Activated T-helper 2 cell treated with anti-CD3 and anti-CD28 coated beads, Interferon-gamma antibody, Interleukin-2, Interleukin-4, amounts not matched to agents 10 μg/mL and 5 μg/mL and 100 μg/mL, durations not matched to agents 14 hours and 24 hours and 36 hours (primary cell): ENCODE data around the gene COG5. TPM values are rescaled to one million over a fixed set of nuclear protein-coding genes. Genes with fewer than 3 reads are reported as not detected.

ENCODE experiments used
- DNase-seq: peaks from one replicate; pipeline ENCODE4 v3.0.0; 2021; ENCODE audit warnings: low spot score
- H3K27ac Mint-ChIP-seq: one replicate; pipeline ENCODE4 v1.8.0; 2021; ENCODE audit warnings: mixed read lengths
- H3K27me3 Mint-ChIP-seq: one replicate; pipeline ENCODE4 v1.8.0; 2021; ENCODE audit warnings: low read depth, mixed read lengths
- H3K36me3 Mint-ChIP-seq: one replicate; pipeline ENCODE4 v1.8.0; 2021; ENCODE audit warnings: low read depth, mixed read lengths
- H3K4me1 Mint-ChIP-seq: one replicate; pipeline ENCODE4 v1.8.0; 2021; ENCODE audit warnings: low read depth, mixed read lengths
- H3K4me3 Mint-ChIP-seq: one replicate; pipeline ENCODE4 v1.8.0; 2021; ENCODE audit warnings: low read depth, mild to moderate bottlenecking, moderate library complexity, mixed read lengths
- H3K9me3 Mint-ChIP-seq: one replicate; pipeline ENCODE4 v1.8.0; 2021; ENCODE audit warnings: mixed read lengths
- intact Hi-C: fragments of 100-400 bp; cut with micrococcal nuclease; formaldehyde crosslinking; loops from one replicate; pipeline ENCODE4 v1.15.1; 2023
- total RNA-seq: library from RNA; stranded (reverse); gene quantifications from 2 replicates; pipeline ENCODE4 v1.2.3, GENCODE V29; 2022

The COG5 gene
- total RNA-seq, 1 donor from 2014 or later, result 35.2 TPM

DNA sequence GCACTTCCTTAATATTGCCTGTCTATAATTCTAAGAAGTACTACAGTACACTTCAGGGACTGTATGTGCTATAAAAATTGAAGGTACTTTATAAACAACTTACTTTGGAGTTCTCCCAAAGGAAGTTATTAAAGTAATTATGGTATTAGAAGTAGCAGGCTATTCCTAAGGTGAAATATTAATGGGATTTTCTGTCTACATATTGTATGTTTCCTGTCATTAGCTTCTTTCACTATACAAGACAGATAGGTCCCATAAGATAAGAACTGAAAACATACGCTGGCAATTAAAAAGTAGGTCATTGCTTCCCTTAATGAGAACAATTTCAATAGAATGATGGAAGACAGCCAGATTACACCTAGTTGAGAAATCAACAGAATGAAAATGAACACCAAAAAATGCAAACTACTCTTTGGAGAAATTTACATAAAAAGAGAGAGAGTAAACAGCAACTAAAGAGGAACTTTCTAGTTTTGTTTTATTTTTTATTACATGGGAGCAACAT lies 248.0 kb downstream of the COG5 start:
- H3K27me3 Mint-ChIP-seq, result no peaks in the 10 kb centered on the region
- H3K27ac Mint-ChIP-seq, result no peak overlapping the region
- no peak overlapping the region for H3K4me3 Mint-ChIP-seq
- DNase-seq, result no peak
- no peaks in the 10 kb centered on the region for H3K9me3 Mint-ChIP-seq
- intact Hi-C loops, result no loop called here
- no peaks in the 10 kb centered on the region for H3K4me1 Mint-ChIP-seq
- H3K36me3 Mint-ChIP-seq, result no peaks in the 10 kb centered on the region

DNA sequence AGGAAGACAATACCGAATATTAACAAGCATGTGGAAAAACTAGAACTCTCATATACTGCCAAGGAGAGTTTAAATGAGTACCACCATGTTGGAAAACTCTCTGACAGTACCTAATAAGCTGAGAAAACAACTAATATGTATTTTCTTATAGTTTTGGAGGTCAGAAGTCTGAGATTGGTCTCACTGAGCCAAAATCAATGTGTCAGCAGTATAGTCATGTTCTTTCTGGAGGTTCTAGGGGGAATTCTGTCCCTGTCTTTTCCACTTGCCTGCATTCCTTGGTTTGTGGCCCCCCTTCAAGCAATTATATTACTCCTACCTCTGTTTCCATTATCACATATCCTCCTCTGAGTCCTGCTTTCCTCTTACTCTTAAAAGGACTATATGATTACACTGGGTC lies 250.4 kb downstream of the COG5 start:
- DNase-seq, result no peak
- no peaks in the 10 kb centered on the region for H3K36me3 Mint-ChIP-seq
- intact Hi-C loops, result no loop called here
- no peaks in the 10 kb centered on the region for H3K27me3 Mint-ChIP-seq
- H3K4me1 Mint-ChIP-seq, result no peaks in the 10 kb centered on the region
- H3K9me3 Mint-ChIP-seq, result no peaks in the 10 kb centered on the region
- no peak overlapping the region for H3K4me3 Mint-ChIP-seq
- no peak overlapping the region for H3K27ac Mint-ChIP-seq

DNA sequence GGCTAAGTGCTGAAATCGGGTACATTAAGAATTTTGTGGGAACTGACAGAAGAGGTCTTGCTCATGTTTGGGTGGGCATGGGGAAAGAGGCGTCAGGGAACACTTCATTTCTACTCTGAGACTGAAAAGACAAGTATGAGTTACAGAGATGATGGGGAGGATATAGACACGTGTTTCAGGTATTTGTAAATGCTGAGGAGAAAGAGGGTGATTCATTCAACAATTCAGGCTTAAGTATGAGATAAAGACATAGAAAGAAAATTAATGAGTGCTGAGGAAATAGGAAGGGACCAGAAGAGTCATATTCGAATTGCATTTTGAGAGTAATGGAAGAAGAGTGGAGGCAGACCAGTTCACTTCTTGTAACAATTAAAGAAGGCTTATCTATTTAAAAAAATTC lies 251.3 kb downstream of the COG5 start:
- H3K4me1 Mint-ChIP-seq, result no peaks in the 10 kb centered on the region
- H3K9me3 Mint-ChIP-seq, result no peaks in the 10 kb centered on the region
- no peak for DNase-seq
- no peak overlapping the region for H3K27ac Mint-ChIP-seq
- H3K27me3 Mint-ChIP-seq, result no peaks in the 10 kb centered on the region
- no peaks in the 10 kb centered on the region for H3K36me3 Mint-ChIP-seq
- no peak overlapping the region for H3K4me3 Mint-ChIP-seq
- intact Hi-C loops, result no loop called here

DNA sequence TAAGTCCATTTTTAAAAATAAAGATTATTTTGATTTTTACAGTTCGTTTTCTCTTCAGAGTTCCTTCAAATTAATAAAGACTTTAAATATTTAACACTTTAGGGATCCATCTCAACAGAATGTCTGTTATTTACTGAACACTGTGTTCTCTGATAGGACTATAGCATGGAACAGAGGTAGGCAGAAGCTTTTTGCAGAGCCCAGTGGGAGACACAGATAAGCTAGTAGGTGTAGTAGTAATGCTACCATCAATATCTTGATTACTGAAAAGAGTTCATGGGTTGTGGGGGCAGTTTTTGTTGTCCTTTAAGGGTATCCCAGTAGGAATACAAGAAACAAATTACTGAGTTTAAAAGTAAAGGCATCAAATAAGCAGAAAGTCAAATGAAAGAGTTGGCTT lies 254.4 kb downstream of the COG5 start:
- Mint-ChIP-seq H3K4me3 (no peak overlapping the region), H3K27me3 (no peaks in the 10 kb centered on the region), H3K36me3 (no peaks in the 10 kb centered on the region), H3K9me3 (no peaks in the 10 kb centered on the region), H3K27ac (no peak overlapping the region), H3K4me1 (no peaks in the 10 kb centered on the region)
- DNase-seq, result no peak
- intact Hi-C loops, result no loop called here

DNA sequence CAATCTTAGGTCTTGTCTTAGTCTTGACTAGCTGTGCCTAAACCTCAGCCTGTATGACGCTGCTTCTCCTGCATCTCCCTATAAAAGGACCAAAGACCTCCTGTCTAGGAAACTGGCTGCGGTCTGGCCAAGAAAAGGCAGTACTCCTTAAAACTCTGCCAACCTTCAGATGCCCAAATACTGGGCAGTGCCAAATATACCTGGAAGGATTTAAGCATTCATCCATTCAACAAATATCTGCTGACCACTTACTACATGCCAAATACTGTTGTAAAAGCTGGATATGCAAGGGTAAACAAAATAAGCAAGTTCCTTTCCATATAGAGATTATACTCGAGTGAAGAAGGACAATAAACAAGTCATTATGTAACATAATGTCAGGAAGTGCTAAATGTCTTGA lies 259.1 kb downstream of the COG5 start:
- intact Hi-C loops, result no loop called here
- H3K36me3 Mint-ChIP-seq, result no peaks in the 10 kb centered on the region
- no peak overlapping the region for H3K4me3 Mint-ChIP-seq
- H3K27me3 Mint-ChIP-seq, result no peaks in the 10 kb centered on the region
- no peak for DNase-seq
- no peaks in the 10 kb centered on the region for H3K4me1 Mint-ChIP-seq
- no peak overlapping the region for H3K27ac Mint-ChIP-seq
- H3K9me3 Mint-ChIP-seq, result no peaks in the 10 kb centered on the region

DNA sequence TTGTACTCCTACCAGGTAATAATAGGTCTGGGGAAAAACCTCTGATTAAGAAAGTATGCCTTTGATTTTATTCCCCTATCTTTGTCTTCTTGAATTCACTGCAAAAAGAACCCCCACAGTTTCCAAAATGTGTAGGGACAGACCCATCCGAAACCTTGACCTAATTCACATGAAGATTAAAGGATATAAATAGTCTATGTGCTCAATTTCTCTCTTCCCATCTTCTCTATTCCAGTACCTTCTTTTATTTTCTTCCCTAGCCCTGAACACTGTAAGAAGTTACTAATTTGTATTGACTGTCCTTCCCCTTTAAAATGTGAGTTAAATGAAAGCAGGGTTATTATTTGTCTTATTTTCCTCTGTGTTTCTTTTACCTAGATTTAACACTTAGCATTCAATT lies 259.7 kb downstream of the COG5 start:
- H3K27me3 Mint-ChIP-seq, result no peaks in the 10 kb centered on the region
- intact Hi-C loops, result no loop called here

DNA sequence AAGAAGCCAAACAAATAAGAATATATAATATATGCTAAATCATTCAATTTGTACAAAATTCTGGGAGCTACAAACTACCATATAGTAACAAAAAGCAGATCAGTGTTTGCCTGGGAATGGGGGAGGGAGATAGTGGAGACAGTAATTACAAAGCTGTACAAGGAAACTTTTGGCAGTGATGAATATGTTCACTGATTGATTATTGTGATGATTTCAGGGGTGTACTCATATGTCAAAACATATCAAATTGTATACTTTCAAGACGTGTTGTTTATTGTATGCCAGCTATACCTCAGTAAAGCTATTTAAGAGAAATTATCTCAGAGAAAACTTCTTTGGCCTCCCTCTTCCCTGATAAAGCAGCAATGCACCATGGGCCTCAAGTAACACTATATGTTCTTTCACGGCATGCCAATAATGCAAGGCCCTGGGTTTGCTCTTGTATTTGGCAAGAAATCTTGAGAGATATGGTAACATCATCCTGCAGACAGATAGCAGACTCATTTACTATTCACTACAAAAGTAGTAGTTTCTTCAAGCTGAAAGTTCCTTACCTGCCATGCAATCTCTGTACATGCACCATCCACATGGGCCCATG lies 261.4 kb downstream of the COG5 start:
- Mint-ChIP-seq H3K36me3 (peaks cover 3% of the 10 kb centered on the region), H3K27ac (no peak overlapping the region), H3K27me3 (no peaks in the 10 kb centered on the region), H3K4me1 (no peaks in the 10 kb centered on the region), H3K9me3 (no peaks in the 10 kb centered on the region), H3K4me3 (no peak overlapping the region)
- intact Hi-C loops, result no loop called here
- DNase-seq, result no peak

More for the DNA sequence above, 259.7 kb downstream of the COG5 start:
- no peak overlapping the region for H3K4me3 Mint-ChIP-seq
- no peaks in the 10 kb centered on the region for H3K9me3 Mint-ChIP-seq
- H3K4me1 Mint-ChIP-seq, result no peaks in the 10 kb centered on the region
- no peaks in the 10 kb centered on the region for H3K36me3 Mint-ChIP-seq
- H3K27ac Mint-ChIP-seq, result no peak overlapping the region
- no peak for DNase-seq

DNA sequence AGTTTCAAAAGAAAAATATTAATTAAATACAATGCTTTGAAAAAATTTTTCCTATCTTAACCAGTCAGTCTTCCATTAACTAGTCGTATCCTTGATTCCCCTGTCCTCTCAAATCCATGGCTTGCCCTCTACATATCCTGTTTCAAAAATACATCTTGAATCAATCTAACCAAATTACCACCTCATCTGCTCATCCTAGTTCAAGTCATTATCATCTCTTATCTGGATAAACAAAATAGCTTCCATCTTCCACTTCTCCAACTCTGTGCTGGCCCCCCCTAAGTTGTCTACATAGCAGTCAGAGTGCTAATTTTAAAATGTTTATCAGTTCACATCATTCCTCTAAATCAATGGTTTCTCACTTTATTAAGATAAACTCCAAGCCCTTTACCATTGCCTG lies 269.5 kb downstream of the COG5 start:
- peaks cover 20% of the 10 kb centered on the region for H3K36me3 Mint-ChIP-seq

DNA sequence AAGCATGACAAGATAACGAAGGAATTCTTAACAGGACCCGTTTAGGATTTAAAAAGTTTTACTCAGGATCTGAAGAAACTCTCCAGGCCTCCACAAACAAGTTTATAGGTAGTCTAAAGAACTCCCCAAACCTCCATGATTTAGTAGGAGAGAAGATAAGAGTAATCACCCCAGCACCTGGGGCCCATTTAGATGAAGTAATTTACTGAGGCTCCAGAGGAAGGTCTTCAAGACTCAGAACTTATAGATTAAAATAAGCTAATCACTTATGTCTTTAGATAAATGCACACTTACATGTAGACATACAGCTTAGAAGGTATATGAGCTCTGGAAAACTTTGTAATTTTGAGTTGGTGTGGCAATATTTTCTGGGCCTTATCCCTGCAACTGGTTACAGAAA lies 271.1 kb downstream of the COG5 start:
- peaks cover 19% of the 10 kb centered on the region for H3K36me3 Mint-ChIP-seq
- DNase-seq, result no peak
- H3K4me3 Mint-ChIP-seq, result no peak overlapping the region
- H3K9me3 Mint-ChIP-seq, result no peaks in the 10 kb centered on the region
- no peaks in the 10 kb centered on the region for H3K4me1 Mint-ChIP-seq
- H3K27ac Mint-ChIP-seq, result no peak overlapping the region
- intact Hi-C loops, result no loop called here
- H3K27me3 Mint-ChIP-seq, result no peaks in the 10 kb centered on the region

More for the DNA sequence above, 269.5 kb downstream of the COG5 start:
- Mint-ChIP-seq H3K9me3 (no peaks in the 10 kb centered on the region), H3K27ac (no peak overlapping the region), H3K4me1 (no peaks in the 10 kb centered on the region), H3K4me3 (no peak overlapping the region), H3K27me3 (no peaks in the 10 kb centered on the region)
- intact Hi-C loops, result no loop called here
- no peak for DNase-seq

DNA sequence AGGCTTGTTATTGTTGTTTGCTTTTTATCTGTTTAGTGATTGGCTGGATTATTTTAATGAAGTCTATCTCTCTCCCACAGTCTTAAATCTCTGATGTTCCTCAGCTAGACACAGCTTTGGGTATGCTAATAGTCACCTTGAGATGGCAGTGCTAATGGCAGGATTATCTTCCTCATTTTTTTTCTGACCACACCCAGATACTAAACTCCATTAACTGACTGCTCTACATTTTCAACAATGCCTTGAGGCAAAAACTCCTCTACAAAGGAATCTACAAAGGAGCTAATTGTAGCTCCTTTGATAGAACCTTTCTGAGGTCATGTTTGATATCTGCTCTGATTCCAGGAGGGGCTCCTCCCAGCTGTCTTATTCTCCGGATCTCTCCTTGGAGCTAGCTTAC lies 272.3 kb downstream of the COG5 start:
- Mint-ChIP-seq H3K36me3 (peaks cover 18% of the 10 kb centered on the region), H3K27me3 (no peaks in the 10 kb centered on the region), H3K4me1 (no peaks in the 10 kb centered on the region), H3K27ac (no peak overlapping the region), H3K9me3 (no peaks in the 10 kb centered on the region), H3K4me3 (no peak overlapping the region)
- DNase-seq, result no peak
- intact Hi-C loops, result no loop called here

DNA sequence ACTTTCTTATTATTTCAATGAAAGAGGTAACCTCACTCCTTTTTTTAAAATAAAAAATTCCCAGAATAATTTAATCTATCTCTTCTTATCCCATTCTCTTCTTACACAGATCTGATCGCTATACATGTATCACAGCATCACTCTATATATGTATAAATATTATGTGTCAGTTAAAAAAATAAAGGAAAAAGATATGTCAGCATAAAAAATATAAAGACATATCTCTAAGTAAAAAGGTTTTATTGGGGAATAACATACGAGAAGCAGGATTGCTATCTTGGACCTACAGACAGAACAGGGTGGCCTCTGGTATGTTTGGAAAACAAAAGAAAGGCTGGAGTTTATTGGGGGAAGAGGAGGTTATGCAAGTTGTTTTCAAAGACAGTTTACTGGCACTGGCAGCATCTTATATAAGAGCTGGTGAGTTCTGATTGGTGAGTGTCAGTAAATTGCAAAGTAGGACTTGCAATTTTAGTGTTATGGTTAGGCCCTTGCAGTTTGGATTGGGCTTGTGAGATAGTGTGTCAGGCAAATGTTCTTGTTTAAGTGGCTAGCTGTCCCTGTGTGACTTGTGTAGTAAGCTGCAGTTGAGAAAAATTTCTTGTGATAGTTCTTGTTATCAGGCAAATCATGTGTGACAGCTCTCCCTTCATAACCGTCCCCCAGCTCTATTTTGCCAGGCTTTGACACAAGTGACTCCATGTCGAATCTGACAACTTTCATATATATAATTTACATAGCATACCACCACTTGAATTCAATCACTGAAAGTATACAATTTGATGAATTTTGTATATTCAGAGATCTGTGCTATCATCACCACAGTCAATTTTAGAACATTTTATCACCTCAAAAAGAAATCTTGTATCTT lies 276.7 kb downstream of the COG5 start:
- intact Hi-C loops, result loop anchor here (10.0 kb wide), 1 partner anchor 1228 kb away; no protein-coding TSS in a partner anchor
- Mint-ChIP-seq H3K4me1 (peaks cover 2% of the 10 kb centered on the region), H3K4me3 (no peak overlapping the region), H3K27me3 (no peaks in the 10 kb centered on the region), H3K27ac (no peak overlapping the region), H3K9me3 (no peaks in the 10 kb centered on the region), H3K36me3 (peaks cover 11% of the 10 kb centered on the region)
- DNase-seq, result no peak

DNA sequence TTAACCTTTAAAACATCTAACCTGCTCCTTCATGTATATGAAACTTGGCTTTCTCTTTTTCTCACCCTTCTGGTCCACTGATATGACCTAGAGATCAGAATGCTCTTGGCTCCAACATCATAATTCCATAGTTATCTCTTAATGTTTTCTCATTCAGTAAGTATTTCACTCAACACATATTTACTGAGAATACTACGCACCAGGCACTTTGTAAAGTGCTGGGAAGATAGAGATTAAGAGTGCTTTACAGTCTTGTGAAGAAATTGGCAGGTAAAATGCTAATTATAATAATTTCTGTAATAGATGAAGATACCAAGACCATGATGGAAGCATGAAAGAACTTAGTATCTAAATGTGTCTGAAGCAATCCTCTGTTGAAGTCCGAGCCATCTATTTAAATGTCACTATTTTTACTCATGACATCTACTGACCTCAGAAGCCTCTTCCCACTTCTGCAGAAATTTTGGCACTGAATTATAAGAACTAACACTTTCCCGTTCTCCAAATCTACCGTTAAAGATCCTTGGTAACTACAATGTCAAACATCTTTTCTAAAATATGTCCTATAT lies 278.7 kb downstream of the COG5 start:
- Mint-ChIP-seq H3K27me3 (no peaks in the 10 kb centered on the region), H3K27ac (no peak overlapping the region), H3K4me1 (peaks cover 2% of the 10 kb centered on the region), H3K4me3 (no peak overlapping the region), H3K36me3 (peaks cover 5% of the 10 kb centered on the region), H3K9me3 (no peaks in the 10 kb centered on the region)
- intact Hi-C loops, result loop anchor here (10.0 kb wide), 1 partner anchor 1230 kb away; no protein-coding TSS in a partner anchor
- no peak for DNase-seq

DNA sequence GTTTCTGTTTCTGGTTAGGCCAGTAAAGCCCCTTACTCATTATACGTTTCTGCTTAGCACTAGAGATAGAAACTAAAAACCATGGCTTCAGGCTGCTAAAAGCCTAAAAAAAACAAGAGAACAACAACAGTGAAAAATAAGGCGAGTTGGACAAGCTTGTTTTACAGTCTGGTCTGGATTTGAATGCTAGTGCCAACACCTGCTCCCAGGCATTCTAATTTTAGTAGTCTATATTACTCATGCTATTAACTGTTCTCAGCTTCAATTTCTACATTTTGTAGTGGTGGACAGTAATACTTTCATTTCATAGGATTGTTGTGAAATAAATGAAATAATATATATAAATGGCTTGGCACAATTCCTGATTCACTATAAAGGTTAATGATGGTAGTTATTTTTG lies 286.4 kb downstream of the COG5 start:
- Mint-ChIP-seq H3K9me3 (no peaks in the 10 kb centered on the region), H3K36me3 (peaks cover 8% of the 10 kb centered on the region), H3K27ac (no peak overlapping the region), H3K4me3 (no peak overlapping the region), H3K27me3 (no peaks in the 10 kb centered on the region), H3K4me1 (peaks cover 5% of the 10 kb centered on the region)
- no peak for DNase-seq
- intact Hi-C loops, result no loop called here
